H9 (cell line): Measurements from ENCODE around the gene SFMBT2. TPM values are rescaled to one million over a fixed set of nuclear protein-coding genes. Genes with fewer than 3 reads are reported as not detected.

ENCODE experiments used
- DNase-seq: peaks from one replicate; pipeline ENCODE4 v3.0.0-alpha.2; 2017
- H2AFZ ChIP-seq: one replicate; pipeline ENCODE4 v1.6.1; 2013; ENCODE audit warnings: mild to moderate bottlenecking, low read length, control low read depth, moderate library complexity
- H2AK5ac ChIP-seq: 2 replicates; pipeline ENCODE4 v1.6.1; 2013; ENCODE audit warnings: low read length, control low read depth, mixed read lengths; ENCODE audit not compliant: insufficient read length
- H2BK120ac ChIP-seq: one replicate; pipeline ENCODE4 v1.6.1; 2013; ENCODE audit warnings: low read depth, mild to moderate bottlenecking, low read length, control low read depth, inconsistent platforms; ENCODE audit not compliant: poor library complexity, severe bottlenecking
- H2BK12ac ChIP-seq: 2 replicates; pipeline ENCODE4 v1.6.1; 2013; ENCODE audit warnings: low read length, control low read depth, mixed read lengths, low read depth; ENCODE audit not compliant: insufficient read length
- H2BK15ac ChIP-seq: 2 replicates; pipeline ENCODE4 v1.6.1; 2013; ENCODE audit warnings: low read depth, low read length, control low read depth
- H2BK20ac ChIP-seq: one replicate; pipeline ENCODE4 v1.6.1; 2013; ENCODE audit warnings: low read depth, mild to moderate bottlenecking, low read length, control low read depth, inconsistent platforms; ENCODE audit not compliant: poor library complexity, severe bottlenecking
- H2BK5ac ChIP-seq: 2 replicates; pipeline ENCODE4 v1.6.1; 2013; ENCODE audit warnings: low read length, control low read depth, mixed read lengths; ENCODE audit not compliant: insufficient read length
- H3K14ac ChIP-seq: 2 replicates; pipeline ENCODE4 v1.6.1; 2013; ENCODE audit warnings: low read length, control low read depth; ENCODE audit not compliant: insufficient read depth
- H3K18ac ChIP-seq: 2 replicates; pipeline ENCODE4 v1.6.1; 2013; ENCODE audit warnings: low read depth, mild to moderate bottlenecking, mixed read lengths, low read length, control low read depth; ENCODE audit not compliant: insufficient read length
- H3K23ac ChIP-seq: 2 replicates; pipeline ENCODE4 v1.6.1; 2013; ENCODE audit warnings: low read length, control low read depth, mixed read lengths, low read depth; ENCODE audit not compliant: insufficient read length
- H3K23me2 ChIP-seq: 2 replicates; pipeline ENCODE4 v1.6.1; 2013; ENCODE audit warnings: low read depth, mild to moderate bottlenecking, mixed read lengths, low read length, control low read depth; ENCODE audit not compliant: insufficient read length, poor library complexity, severe bottlenecking
- H3K27ac ChIP-seq: 2 replicates; pipeline ENCODE4 v1.5.1; 2013; ENCODE audit warnings: low read length, control low read depth, mixed read lengths, low read depth; ENCODE audit not compliant: insufficient read length
- H3K27me3 ChIP-seq: 2 replicates; pipeline ENCODE4 v1.6.1; 2013; ENCODE audit warnings: low read length, control low read depth, inconsistent platforms; ENCODE audit not compliant: insufficient read depth
- H3K4ac ChIP-seq: 2 replicates; pipeline ENCODE4 v1.6.1; 2013; ENCODE audit warnings: low read depth, mild to moderate bottlenecking, control low read depth, inconsistent platforms, low read length, moderate library complexity
- H3K4me1 ChIP-seq: 2 replicates; pipeline ENCODE4 v1.6.1; 2013; ENCODE audit warnings: low read length, control low read depth, inconsistent platforms; ENCODE audit not compliant: insufficient read depth
- H3K4me2 ChIP-seq: 2 replicates; pipeline ENCODE4 v1.6.1; 2013; ENCODE audit warnings: low read length, control low read depth, mixed read lengths; ENCODE audit not compliant: insufficient read length, insufficient read depth
- H3K56ac ChIP-seq: 2 replicates; pipeline ENCODE4 v1.6.1; 2013; ENCODE audit warnings: low read depth, mild to moderate bottlenecking, mixed read lengths, low read length, control low read depth; ENCODE audit not compliant: insufficient read length
- H3K79me1 ChIP-seq: 2 replicates; pipeline ENCODE4 v1.6.1; 2013; ENCODE audit warnings: low read depth, mild to moderate bottlenecking, moderate library complexity, low read length, control low read depth, inconsistent platforms; ENCODE audit not compliant: insufficient read depth, poor library complexity, severe bottlenecking
- H3K79me2 ChIP-seq: 2 replicates; pipeline ENCODE4 v1.6.1; 2013; ENCODE audit warnings: low read length, control low read depth, inconsistent platforms; ENCODE audit not compliant: insufficient read depth
- H3K9ac ChIP-seq: 2 replicates; pipeline ENCODE4 v1.6.1; 2013; ENCODE audit warnings: low read length, control low read depth, mixed read lengths; ENCODE audit not compliant: insufficient read length; ENCODE audit errors: extremely low read depth
- H3K9me3 ChIP-seq: one replicate; pipeline ENCODE4 v1.6.1; 2013; ENCODE audit warnings: low read depth, low read length, inconsistent platforms; ENCODE audit not compliant: control insufficient read depth
- H3T11ph ChIP-seq: one replicate; pipeline ENCODE4 v1.6.1; 2013; ENCODE audit warnings: mild to moderate bottlenecking, low read length, control low read depth, inconsistent platforms
- H4K20me1 ChIP-seq: one replicate; pipeline ENCODE4 v1.6.1; 2013; ENCODE audit not compliant: control insufficient read depth, insufficient read length, insufficient read depth
- H4K5ac ChIP-seq: 2 replicates; pipeline ENCODE4 v1.6.1; 2013; ENCODE audit warnings: low read depth, mild to moderate bottlenecking, mixed read lengths, low read length, control low read depth; ENCODE audit not compliant: insufficient read length
- H4K8ac ChIP-seq: replicated peaks from 2 replicates; pipeline ENCODE4 v1.6.1; 2013; ENCODE audit warnings: low read length, control low read depth, mixed read lengths, low read depth; ENCODE audit not compliant: insufficient read length
- H4K91ac ChIP-seq: 2 replicates; pipeline ENCODE4 v1.6.1; 2013; ENCODE audit warnings: low read depth, mild to moderate bottlenecking, moderate library complexity, mixed read lengths, low read length, control low read depth; ENCODE audit not compliant: insufficient read length
- H3K27ac Mint-ChIP-seq, 3 experiments: 2 replicates in 2 of 3; 3 replicates in 1 of 3; pipeline ENCODE4 v1.8.0; 2020 to 2021; ENCODE audit warnings: mixed read lengths in 3 of 3, mild to moderate bottlenecking in 1 of 3, moderate library complexity in 1 of 3
- H3K27me3 Mint-ChIP-seq: 2 replicates; pipeline ENCODE4 v1.8.0; 2021; ENCODE audit warnings: low read depth, mild to moderate bottlenecking, moderate library complexity, mixed read lengths
- H3K36me3 Mint-ChIP-seq, 3 experiments: 2 replicates in 2 of 3; 3 replicates in 1 of 3; pipeline ENCODE4 v1.8.0; 2020 to 2021; ENCODE audit warnings: low read depth in 3 of 3, mixed read lengths in 3 of 3; ENCODE audit not compliant: insufficient read depth in 1 of 3
- H3K4me1 Mint-ChIP-seq, 2 experiments: 2 replicates each; pipeline ENCODE4 v1.8.0; 2020; ENCODE audit warnings: mixed read lengths in 2 of 2
- H3K4me3 Mint-ChIP-seq, 2 experiments: 2 replicates in 1 of 2; 3 replicates in 1 of 2; pipeline ENCODE4 v1.8.0; 2020 to 2021; ENCODE audit warnings: mild to moderate bottlenecking in 2 of 2, mixed read lengths in 2 of 2, moderate library complexity in 1 of 2
- H3K9me3 Mint-ChIP-seq, 2 experiments: 2 replicates in 1 of 2; 3 replicates in 1 of 2; pipeline ENCODE4 v1.8.0; 2020; ENCODE audit warnings: mild to moderate bottlenecking in 2 of 2, mixed read lengths in 2 of 2, moderate library complexity in 1 of 2
- CTCF ChIP-seq: fragments of 200-600 bp; sonication (generic); conservative IDR thresholded peaks from 3 replicates; pipeline ENCODE4 v1.8.0; 2021; ENCODE audit warnings: antibody characterized with exemption, mild to moderate bottlenecking
- WGBS: extraction: QIAGEN DNeasy Blood & Tissue Kit; methylation state at CpG from one replicate; pipeline ENCODE4 v1.1.7; 2013; ENCODE audit warnings: missing lambda C conversion rate, low lambda C conversion rate, mixed read lengths; ENCODE audit not compliant: insufficient read length; ENCODE audit errors: extremely low coverage; 5-methylcytosine and 5-hydroxymethylcytosine counted together
- total RNA-seq: library from RNA; stranded (reverse); gene quantifications from 2 replicates; pipeline ENCODE4 v1.2.1, GENCODE V29; 2021

SFMBT2 gene
- total RNA-seq, 1 experiment from 2014 or later = 5.3 TPM

GRCh38 chr10:7363700-7364099 lies 47.1 kb downstream of the SFMBT2 start:
- Histone ChIP-seq H4K20me1 (no peaks in the 10 kb centered on the region), H3T11ph (no peak overlapping the region), H2AFZ (no peak overlapping the region), H2BK120ac (no peak overlapping the region), H3K18ac (no peak overlapping the region), H2AK5ac (no peak overlapping the region), H3K4me1 (peaks cover 5% of the 10 kb centered on the region; the same call in 1 of the 2 replicates), H3K9me3 (peaks cover 17% of the 10 kb centered on the region), H2BK20ac (no peak overlapping the region), H3K27me3 (no peaks in the 10 kb centered on the region), H4K5ac (no peak overlapping the region), H4K91ac (no peak overlapping the region), H2BK12ac (no peak overlapping the region), H3K14ac (no peak overlapping the region), H3K27ac (no peak overlapping the region), H3K23me2 (no peaks in the 10 kb centered on the region), H3K4ac (no peak overlapping the region), H3K23ac (no peak overlapping the region), H2BK15ac (no peak overlapping the region), H3K56ac (no peak overlapping the region), H3K79me2 (no peaks in the 10 kb centered on the region), H2BK5ac (no peak overlapping the region), H3K9ac (no peak overlapping the region), H3K79me1 (no peaks in the 10 kb centered on the region), H3K4me2 (no peak overlapping the region), H4K8ac (no peak overlapping the region)
- Mint-ChIP-seq H3K9me3 (peaks cover 15% of the 10 kb centered on the region in 2 experiments), H3K27me3 (no peaks in the 10 kb centered on the region), H3K4me1 (peaks cover 16 to 21% of the 10 kb centered on the region in 2 experiments), H3K4me3 (no peak overlapping the region), H3K27ac (peak overlapping the region; percentile 6 to 70 (median 26); a peak in 2 of 7 replicates), H3K36me3 (peaks cover 28 to 38% (median 35%) of the 10 kb centered on the region in 3 experiments)
- DNase-seq = no peak
- TF ChIP-seq CTCF = no peak
- WGBS = no CpG with 5 or more reads among the region's 6 CpGs
